IMR-90 (cell line): ENCODE data around the gene RMND5B. TPM values are rescaled to one million over a fixed set of nuclear protein-coding genes. Genes with fewer than 3 reads are reported as not detected.

ENCODE experiments used
- ATAC-seq: fragments of 200-7000 bp; cut with Tn5 transposase; 2 replicates; pipeline ENCODE4 v1.9.1; 2020; ENCODE audit warnings: low read depth, mild to moderate bottlenecking, moderate library complexity
- BruUV-seq: library from RNA; stranded (reverse); fragments of 400-500 nt; replicated peaks from 2 replicates; lab custom pipeline; 2021; lab: Mats Ljungman, UMichigan
- CTCF ChIA-PET: fragments of 300-600 bp; formaldehyde crosslinking; extraction: SDS; loops from one replicate; lab custom pipeline; 2021; ENCODE audit warnings: antibody characterized with exemption; lab: Yijun Ruan, JAX
- POLR2A ChIA-PET: fragments of 300-600 bp; sonication (Branson Sonifier 250); formaldehyde crosslinking; loops from one replicate; lab custom pipeline; 2022; ENCODE audit warnings: antibody characterized with exemption; ENCODE audit not compliant: unreplicated experiment; lab: Charles Lee
- DNase-seq: peaks from one replicate; pipeline ENCODE4 v3.0.0; 2013
- H2AFZ ChIP-seq: replicated peaks from 2 replicates; pipeline ENCODE3; 2013; ENCODE audit warnings: low read length, mild to moderate bottlenecking; ENCODE audit not compliant: poor library complexity
- H2AK5ac ChIP-seq: 2 replicates; pipeline ENCODE4 v1.6.1; 2013; ENCODE audit warnings: low read depth, low read length, inconsistent platforms
- H2AK9ac ChIP-seq: replicated peaks from 2 replicates; pipeline ENCODE3; 2013; ENCODE audit warnings: mild to moderate bottlenecking, low read depth, low read length, moderate library complexity; ENCODE audit not compliant: poor library complexity
- H2BK120ac ChIP-seq: 2 replicates; pipeline ENCODE4 v1.6.1; 2013; ENCODE audit warnings: low read depth, low read length, inconsistent platforms
- H2BK15ac ChIP-seq: 3 replicates; pipeline ENCODE4 v1.6.1; 2013; ENCODE audit warnings: low read depth, low read length, inconsistent platforms
- H2BK20ac ChIP-seq: 2 replicates; pipeline ENCODE4 v1.6.1; 2013; ENCODE audit warnings: low read depth, mild to moderate bottlenecking, inconsistent platforms, low read length, moderate library complexity
- H2BK5ac ChIP-seq: 2 replicates; pipeline ENCODE4 v1.6.1; 2013; ENCODE audit warnings: mild to moderate bottlenecking, low read depth, low read length, inconsistent platforms; ENCODE audit not compliant: poor library complexity, severe bottlenecking
- H3K14ac ChIP-seq: replicated peaks from 2 replicates; pipeline ENCODE4 v1.6.1; 2013; ENCODE audit warnings: low read depth, low read length, inconsistent platforms
- H3K18ac ChIP-seq: 2 replicates; pipeline ENCODE4 v1.6.1; 2013; ENCODE audit warnings: low read depth, low read length, control low read depth
- H3K23ac ChIP-seq: 2 replicates; pipeline ENCODE4 v1.6.1; 2013; ENCODE audit warnings: low read depth, low read length, inconsistent platforms
- H3K27ac ChIP-seq: 2 replicates; pipeline ENCODE4 v1.5.1; 2013; ENCODE audit warnings: mild to moderate bottlenecking, control low read depth, low read length; ENCODE audit not compliant: insufficient read depth
- H3K27me3 ChIP-seq: 2 replicates; pipeline ENCODE4 v1.6.1; 2013; ENCODE audit warnings: low read length; ENCODE audit not compliant: control insufficient read depth, insufficient read depth
- H3K36me3 ChIP-seq: 2 replicates; pipeline ENCODE4 v1.6.1; 2013; ENCODE audit warnings: low read length, mixed read lengths; ENCODE audit not compliant: control insufficient read depth, insufficient read depth
- H3K4ac ChIP-seq: 2 replicates; pipeline ENCODE4 v1.6.1; 2013; ENCODE audit warnings: low read depth, low read length, inconsistent platforms
- H3K4me1 ChIP-seq: 2 replicates; pipeline ENCODE4 v1.6.1; 2013; ENCODE audit warnings: low read length, mixed read lengths; ENCODE audit not compliant: control insufficient read depth, insufficient read depth
- H3K4me2 ChIP-seq: 2 replicates; pipeline ENCODE4 v1.6.1; 2013; ENCODE audit warnings: low read depth, mild to moderate bottlenecking, control low read depth, low read length, moderate library complexity
- H3K4me3 ChIP-seq: 2 replicates; pipeline ENCODE4 v1.5.1; 2013; ENCODE audit warnings: low read depth, mild to moderate bottlenecking, control low read depth, low read length, moderate library complexity; ENCODE audit not compliant: insufficient read depth
- H3K56ac ChIP-seq: 2 replicates; pipeline ENCODE4 v1.6.1; 2013; ENCODE audit warnings: low read length, inconsistent platforms; ENCODE audit not compliant: insufficient read depth; ENCODE audit errors: extremely low read depth
- H3K79me1 ChIP-seq, 2 experiments: 2 replicates each; pipeline ENCODE4 v1.6.1; 2013; ENCODE audit warnings: low read length in 2 of 2, inconsistent platforms in 1 of 2, low read depth in 1 of 2
- H3K9ac ChIP-seq: 2 replicates; pipeline ENCODE4 v1.6.1; 2013; ENCODE audit warnings: low read depth, low read length, control low read depth
- H3K9me1 ChIP-seq: 2 replicates; pipeline ENCODE4 v1.6.1; 2013; ENCODE audit warnings: low read length, inconsistent platforms; ENCODE audit not compliant: insufficient read depth
- H3K9me3 ChIP-seq: 2 replicates; pipeline ENCODE4 v1.6.1; 2013; ENCODE audit warnings: low read length; ENCODE audit not compliant: control insufficient read depth, insufficient read depth
- H4K20me1 ChIP-seq: 2 replicates; pipeline ENCODE4 v1.6.1; 2013; ENCODE audit warnings: low read length, inconsistent platforms; ENCODE audit not compliant: insufficient read depth
- H4K5ac ChIP-seq: 2 replicates; pipeline ENCODE4 v1.6.1; 2013; ENCODE audit warnings: mild to moderate bottlenecking, low read depth, low read length, control low read depth
- H4K8ac ChIP-seq, 2 experiments: 2 replicates each; pipeline ENCODE4 v1.6.1; 2013; ENCODE audit warnings: low read depth in 2 of 2, low read length in 2 of 2, control low read depth in 1 of 2, inconsistent platforms in 1 of 2
- H4K91ac ChIP-seq: 2 replicates; pipeline ENCODE4 v1.6.1; 2013; ENCODE audit warnings: low read depth, low read length, inconsistent platforms; ENCODE audit not compliant: insufficient read depth
- BHLHE40 ChIP-seq: fragments of 150-350 bp; IDR thresholded peaks from 2 replicates; pipeline ENCODE4 v1.6.1; 2016; ENCODE audit warnings: mild to moderate bottlenecking, low read depth, low read length
- MAFK ChIP-seq: IDR thresholded peaks from 2 replicates; pipeline ENCODE4 v1.6.1; 2012; ENCODE audit warnings: low read depth, low read length, improper control_type of control experiment
- MAZ ChIP-seq: IDR thresholded peaks from 2 replicates; pipeline ENCODE4 v1.6.1; 2012; ENCODE audit warnings: low read depth, mild to moderate bottlenecking, low read length, improper control_type of control experiment, moderate library complexity, borderline replicate concordance
- MXI1 ChIP-seq: IDR thresholded peaks from 2 replicates; pipeline ENCODE4 v1.6.1; 2012; ENCODE audit warnings: low read depth, mild to moderate bottlenecking, low read length, moderate library complexity, borderline replicate concordance
- NFE2L2 ChIP-seq: fragments of 150-350 bp; IDR thresholded peaks from 2 replicates; pipeline ENCODE4 v1.6.1; 2016; ENCODE audit warnings: low read depth, mild to moderate bottlenecking, low read length
- POLR2A ChIP-seq: IDR thresholded peaks from 2 replicates; pipeline ENCODE4 v1.6.1; 2012; ENCODE audit warnings: mild to moderate bottlenecking, low read depth, low read length
- RCOR1 ChIP-seq: IDR thresholded peaks from 2 replicates; pipeline ENCODE4 v1.6.1; 2012; ENCODE audit warnings: mild to moderate bottlenecking, low read length, improper control_type of control experiment; ENCODE audit not compliant: insufficient replicate concordance
- RFX5 ChIP-seq: IDR thresholded peaks from 2 replicates; pipeline ENCODE4 v1.8.0; 2012; ENCODE audit warnings: low read depth, mild to moderate bottlenecking, low read length, moderate library complexity
- SMC3 ChIP-seq: fragments of 150-350 bp; IDR thresholded peaks from 2 replicates; pipeline ENCODE4 v1.6.1; 2016; ENCODE audit warnings: low read depth, mild to moderate bottlenecking, antibody characterized with exemption, low read length, moderate library complexity
- USF2 ChIP-seq: fragments of 150-350 bp; IDR thresholded peaks from 2 replicates; pipeline ENCODE4 v1.6.1; 2017; ENCODE audit warnings: mild to moderate bottlenecking, antibody characterized with exemption, low read length, low read depth
- WGBS, 2 experiments: methylation state at CpG; one replicate each; pipeline versions ENCODE4 v1.1.5 to v1.1.7; 2013; ENCODE audit warnings: missing lambda C conversion rate in 2 of 2; ENCODE audit not compliant: insufficient read length in 1 of 2; ENCODE audit errors: extremely low coverage in 2 of 2; 5-methylcytosine and 5-hydroxymethylcytosine counted together
- dilution Hi-C: fragments of 300-500 bp; cut with HindIII; formaldehyde crosslinking; loops from one replicate; pipeline ENCODE4 v1.14.3; 2018; ENCODE audit warnings: low sequenced_read_pairs; ENCODE audit not compliant: unreplicated experiment
- in situ Hi-C: fragments of 300-500 bp; cut with MboI; formaldehyde crosslinking; loops from 3 replicates; pipeline ENCODE4 v1.14.3; 2019; ENCODE audit warnings: low sequenced_read_pairs, inconsistent platforms, mixed read lengths
- intact Hi-C: fragments of 100-400 bp; cut with micrococcal nuclease; formaldehyde crosslinking; loops from 2 replicates; pipeline ENCODE4 v1.10.0; 2022
- polyA plus RNA-seq, 3 experiments: library from polyadenylated mRNA; depleted of rRNA; stranded (reverse); fragments of >200 nt; gene quantifications; 2 replicates each; pipeline ENCODE4 v1.2.3, GENCODE V29; 2012; ENCODE audit warnings: low replicate concordance in 1 of 3
- total RNA-seq: library from RNA; depleted of rRNA; stranded (reverse); fragments of >200 nt; gene quantifications from 2 replicates; pipeline ENCODE4 v1.2.3, GENCODE V29; 2012

The RMND5B gene
- total and polyA plus RNA-seq, 2 of the 4 experiments (the other 2 are of a cell fraction): 14.0 to 19.5 TPM

GRCh38 chr5:178194026-178194425, 63.2 kb downstream of the RMND5B start:
- Histone ChIP-seq H3K27ac (no peak overlapping the region), H2AFZ (no peak overlapping the region), H3K79me1 (no peaks in the 10 kb centered on the region), H3K4ac (no peak overlapping the region), H3K18ac (no peak overlapping the region), H3K14ac (no peak overlapping the region), H3K4me2 (no peak overlapping the region), H2AK5ac (no peak overlapping the region), H2AK9ac (no peak overlapping the region), H3K9me1 (no peaks in the 10 kb centered on the region), H2BK120ac (no peak overlapping the region), H2BK15ac (no peak overlapping the region), H3K9ac (no peak overlapping the region), H4K91ac (no peak overlapping the region), H4K20me1 (no peaks in the 10 kb centered on the region), H3K27me3 (peaks cover 23% of the 10 kb centered on the region; the same call in 1 of the 2 replicates), H3K56ac (no peak overlapping the region), H2BK5ac (no peak overlapping the region), H2BK20ac (no peak overlapping the region), H3K4me1 (no peaks in the 10 kb centered on the region), H4K8ac (no peak overlapping the region), H3K9me3 (peaks cover 5% of the 10 kb centered on the region; the same call in 1 of the 2 replicates), H3K36me3 (no peaks in the 10 kb centered on the region), H3K23ac (no peak overlapping the region), H4K5ac (no peak overlapping the region), H3K4me3 (no peak overlapping the region)
- in situ Hi-C loops (no loop called here), dilution Hi-C loops (no loop called here), intact Hi-C loops (no loop called here)
- no peak for TF ChIP-seq RCOR1
- TF ChIP-seq MAZ: no peak
- no peak for TF ChIP-seq SMC3
- TF ChIP-seq RFX5: no peak
- no peak for TF ChIP-seq MAFK
- no peak for TF ChIP-seq MXI1
- TF ChIP-seq NFE2L2: no peak
- no peak for TF ChIP-seq POLR2A
- no peak for TF ChIP-seq USF2
- no peak for TF ChIP-seq BHLHE40
- POLR2A ChIA-PET: no interaction called here
- no TSS peak for BruUV-seq
- ATAC-seq: no peak
- DNase-seq: no peak
- WGBS, 2 experiments: no CpG with 5 or more reads among the region's 7 CpGs
- CTCF ChIA-PET: no interaction called here
